Stimulated activated CD4-positive, alpha-beta T cell treated with anti-CD3 and anti-CD28 coated beads, Interleukin-1b, Interleukin-23, amount 100 ng/mL, for 24 hours (primary cell): ENCODE measurements around the gene ARPP19.
"Not testable (repeated sequence)": the region's sequence is repeated elsewhere in the genome, so short reads cannot be mapped to it uniquely, and the experiment has no call there.

Source experiments
- DNase-seq, 4 experiments: peaks; one replicate each; pipeline ENCODE4 v3.0.0-alpha.2; 2020; ENCODE audit warnings: low read depth in 4 of 4, low spot score in 1 of 4

Gene ARPP19

GRCh38 chr15:52514482-52514881 lies 54.3 kb downstream of the ARPP19 start:
- no peak for DNase-seq

DNA sequence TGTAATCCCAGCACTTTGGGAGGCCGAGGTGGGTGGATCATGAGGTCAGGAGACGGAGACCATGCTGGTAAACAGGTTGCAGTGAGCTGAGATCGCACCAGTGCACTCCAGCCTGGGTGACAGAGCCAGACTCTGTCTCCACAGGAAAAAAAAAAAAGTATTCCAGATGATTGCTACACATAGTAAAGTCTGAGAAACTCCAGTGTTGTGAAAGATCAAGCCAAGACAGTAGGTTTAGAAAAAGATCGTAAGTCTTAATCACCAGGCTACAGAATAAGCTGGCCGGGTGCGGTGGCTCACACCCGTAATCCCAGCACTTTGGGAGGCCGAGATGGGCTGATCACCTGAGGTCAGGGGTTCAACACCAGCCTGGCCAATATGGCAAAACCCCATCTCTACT lies 56.0 kb downstream of the ARPP19 start:
- not testable (repeated sequence) for DNase-seq

DNA sequence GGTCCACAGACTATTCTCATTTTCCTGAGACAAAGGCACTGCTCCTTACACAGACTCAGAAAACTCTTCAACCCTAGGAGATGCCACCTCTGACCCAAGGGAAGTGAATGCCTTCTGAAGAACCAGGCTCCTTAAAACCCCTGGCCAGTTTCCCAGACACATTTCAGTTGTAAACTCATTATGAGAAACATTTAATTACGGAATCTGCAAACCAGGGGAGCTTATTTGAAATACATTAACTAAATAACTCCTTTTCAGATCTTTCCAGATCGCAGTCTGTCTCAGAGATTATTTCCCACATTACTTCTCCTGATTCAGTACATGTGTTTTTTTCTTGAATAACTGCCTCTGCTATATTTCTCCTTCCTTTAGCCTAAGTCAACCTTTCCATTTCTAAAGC lies 57.7 kb downstream of the ARPP19 start:
- no peak for DNase-seq

DNA sequence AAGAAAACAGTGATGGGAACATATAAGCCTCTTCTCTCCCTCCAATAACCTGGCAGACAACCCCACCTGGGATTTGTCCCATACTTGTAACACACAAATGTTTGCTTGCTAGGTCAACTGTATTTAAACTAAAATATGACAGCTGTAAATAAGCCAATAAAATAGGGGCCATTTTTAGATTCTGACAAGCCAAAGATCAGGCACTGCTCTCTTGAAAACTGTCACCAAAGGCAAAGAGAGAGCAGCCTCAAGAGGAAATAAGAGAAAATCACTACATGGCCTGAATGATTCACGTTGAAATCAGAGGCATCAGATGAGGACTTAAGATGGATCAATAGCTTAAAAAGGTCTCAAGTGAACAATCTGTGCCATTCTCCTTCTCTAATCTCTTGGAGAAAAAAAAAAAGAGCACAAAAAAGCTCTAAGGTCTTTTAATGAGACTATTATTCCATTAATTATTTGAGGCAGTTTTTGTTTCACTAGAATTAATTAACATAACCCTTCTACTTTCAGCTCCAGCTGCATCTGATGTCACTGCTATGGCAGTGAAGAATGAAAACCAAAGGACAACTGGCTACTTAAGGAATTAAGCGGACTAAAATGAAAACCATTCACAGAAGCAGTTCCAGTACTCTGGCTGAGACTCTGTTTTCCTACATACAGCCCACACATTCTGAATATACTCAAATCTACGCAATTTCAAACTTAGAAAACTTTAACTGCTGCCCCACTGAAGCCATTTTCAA lies 59.2 kb downstream of the ARPP19 start:
- DNase-seq: no peak

DNA sequence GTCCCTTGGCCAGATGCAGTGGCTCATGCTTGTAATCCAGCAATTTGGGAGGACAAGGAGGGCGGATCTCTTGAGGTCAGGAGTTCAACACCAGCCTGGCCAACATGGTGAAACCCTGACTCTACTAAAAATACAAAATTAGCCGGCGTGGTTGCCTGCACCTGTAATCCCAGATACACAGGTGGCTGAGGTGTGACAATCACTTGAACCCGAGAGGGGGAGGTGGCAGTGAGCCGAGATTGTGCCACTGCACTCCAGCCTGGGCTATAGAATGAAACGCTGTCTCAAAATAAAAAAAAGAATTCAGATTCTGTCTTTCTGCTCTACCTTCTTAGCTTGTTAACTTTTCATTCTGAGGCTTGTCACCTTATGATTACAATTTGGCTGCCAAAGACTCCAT lies 62.3 kb downstream of the ARPP19 start:
- DNase-seq: no peak

DNA sequence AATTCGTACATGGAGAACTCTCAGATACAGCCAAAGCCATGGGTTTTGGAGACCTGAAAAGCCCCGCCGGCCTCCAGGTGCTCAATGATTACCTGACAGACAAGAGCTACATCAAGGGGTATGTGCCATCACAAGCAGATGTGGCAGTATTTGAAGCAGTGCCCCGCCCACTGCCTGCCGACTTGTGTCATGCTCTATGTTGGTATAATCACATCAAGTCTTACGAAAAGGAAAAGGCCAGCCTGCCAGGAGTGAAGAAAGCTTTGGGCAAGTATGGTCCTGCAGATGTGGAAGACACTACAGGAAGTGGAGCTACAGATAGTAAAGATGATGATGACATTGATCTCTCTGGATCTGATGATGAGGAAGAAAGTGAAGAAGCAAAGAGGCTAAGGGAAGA lies 63.7 kb downstream of the ARPP19 start:
- DNase-seq: no peak

DNA sequence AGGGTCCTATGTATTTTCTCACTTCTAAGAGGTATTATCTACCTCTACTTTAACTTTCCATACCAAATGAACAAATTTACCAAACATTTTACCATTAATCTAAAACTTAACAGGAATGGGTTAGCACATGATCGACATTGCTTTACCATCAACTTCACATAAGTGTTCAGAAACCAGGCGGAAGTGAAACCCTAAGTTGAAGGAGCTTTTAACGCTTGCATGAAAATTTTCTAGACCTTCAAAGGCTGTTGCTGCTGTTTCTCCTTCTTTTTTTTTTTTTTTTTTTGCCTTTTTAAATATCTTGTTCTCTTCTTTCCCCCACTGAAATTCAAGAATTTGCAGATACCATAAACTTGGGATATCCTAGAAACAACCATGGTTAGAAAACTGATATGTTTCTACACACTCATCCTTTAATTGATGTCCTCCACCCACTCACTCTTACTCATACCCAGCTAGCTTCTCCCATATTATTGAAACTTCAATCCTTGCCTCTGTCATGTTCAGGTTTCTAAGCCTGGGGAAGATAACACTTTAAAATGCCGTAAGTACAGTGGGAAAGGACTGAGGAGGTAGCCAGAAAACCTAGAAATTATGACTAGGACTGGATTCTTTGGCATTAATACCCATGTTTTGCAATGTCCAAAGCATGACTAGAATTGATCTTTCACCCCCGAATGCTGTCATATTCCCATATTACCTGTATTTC lies 64.9 kb downstream of the ARPP19 start:
- no peak for DNase-seq

DNA sequence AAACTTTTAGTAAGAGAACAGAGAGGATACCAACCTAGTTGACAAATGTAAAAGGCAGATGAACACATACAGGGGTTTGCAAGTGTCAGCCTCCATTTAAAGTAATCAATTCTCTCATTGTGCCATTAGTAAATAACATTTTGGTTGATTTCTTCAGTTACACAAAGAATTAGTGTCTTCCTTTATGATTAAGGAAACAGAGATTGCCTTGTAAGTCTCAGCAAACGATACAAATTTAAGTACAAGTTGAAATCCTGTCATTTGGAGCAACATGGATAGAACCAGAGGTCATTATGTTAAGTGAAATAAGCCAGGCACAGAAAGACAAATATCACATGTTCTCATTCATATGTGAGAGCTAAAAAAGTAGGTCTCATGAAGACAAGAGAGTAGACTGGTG lies 66.2 kb downstream of the ARPP19 start:
- DNase-seq: no peak

DNA sequence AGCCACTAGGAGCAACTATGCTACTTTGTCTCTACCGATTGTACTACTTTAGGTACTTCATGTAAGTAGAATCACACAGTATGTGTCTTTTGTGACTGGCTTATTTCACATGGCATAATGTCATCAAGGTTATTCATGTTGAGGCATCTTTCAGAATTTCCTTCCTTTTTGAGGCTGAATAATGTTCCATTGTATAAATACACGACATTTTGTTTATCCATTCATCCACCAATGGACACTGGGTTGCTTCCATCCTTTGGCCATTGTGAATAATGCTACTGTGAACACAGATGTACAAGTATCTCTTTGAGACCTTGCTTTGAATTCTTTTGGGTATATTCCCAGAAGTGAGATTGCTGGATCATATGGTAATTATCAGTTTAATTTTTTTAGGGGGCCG lies 69.3 kb downstream of the ARPP19 start:
- no peak for DNase-seq

- no peak for DNase-seq
These were observed 70.1 kb downstream of the ARPP19 start for GRCh38 chr15:52498706-52499105.
